HAP-1 (cell line): ENCODE measurements around the gene TTBK2.

Experiments
- DNase-seq, 2 experiments: peaks; one replicate each; pipeline ENCODE4 v3.0.0-alpha.2; 2016 to 2020; ENCODE audit warnings: low spot score in 2 of 2
- H3K27me3 ChIP-seq: fragments of 250-450 bp; sonication (Bioruptor Pico); 2 replicates; pipeline ENCODE4 v1.5.1; 2020; ENCODE audit warnings: low read depth, mild to moderate bottlenecking, moderate library complexity
- H3K36me3 ChIP-seq: fragments of 250-450 bp; sonication (Bioruptor Pico); replicated peaks from 2 replicates; pipeline ENCODE4 v1.5.1; 2020; ENCODE audit warnings: mild to moderate bottlenecking
- H3K4me1 ChIP-seq: fragments of 250-450 bp; sonication (Bioruptor Pico); 2 replicates; pipeline ENCODE4 v1.5.1; 2020; ENCODE audit warnings: mild to moderate bottlenecking
- H3K4me3 ChIP-seq: fragments of 250-450 bp; sonication (Bioruptor Pico); 2 replicates; pipeline ENCODE4 v1.5.1; 2020; ENCODE audit warnings: mild to moderate bottlenecking, moderate library complexity
- H3K9me3 ChIP-seq: fragments of 250-450 bp; sonication (Bioruptor Pico); 2 replicates; pipeline ENCODE4 v1.5.1; 2020; ENCODE audit warnings: mild to moderate bottlenecking, moderate library complexity
- in situ Hi-C: fragments of 300-500 bp; cut with MboI; formaldehyde crosslinking; loops from 3 replicates; pipeline ENCODE4 v1.14.3; 2020; ENCODE audit warnings: low sequenced_read_pairs, inconsistent platforms, mixed read lengths

Gene TTBK2

GRCh38 chr15:42719043-42719442, 201.5 kb downstream of the TTBK2 start:
- no peaks in the 10 kb centered on the region for H3K4me1 ChIP-seq
- H3K9me3 ChIP-seq, result no peaks in the 10 kb centered on the region
- in situ Hi-C loops, result no loop called here
- peaks cover 28% of the 10 kb centered on the region for H3K36me3 ChIP-seq
- H3K27me3 ChIP-seq, result no peaks in the 10 kb centered on the region
- no peak for DNase-seq
- H3K4me3 ChIP-seq, result no peak overlapping the region

- Histone ChIP-seq H3K4me1 (no peaks in the 10 kb centered on the region), H3K9me3 (no peaks in the 10 kb centered on the region), H3K4me3 (no peak overlapping the region), H3K27me3 (no peaks in the 10 kb centered on the region), H3K36me3 (peaks cover 12% of the 10 kb centered on the region)
- in situ Hi-C loops, result no loop called here
- DNase-seq, result no peak
These were observed 204.0 kb downstream of the TTBK2 start for GRCh38 chr15:42716626-42717025.

DNA sequence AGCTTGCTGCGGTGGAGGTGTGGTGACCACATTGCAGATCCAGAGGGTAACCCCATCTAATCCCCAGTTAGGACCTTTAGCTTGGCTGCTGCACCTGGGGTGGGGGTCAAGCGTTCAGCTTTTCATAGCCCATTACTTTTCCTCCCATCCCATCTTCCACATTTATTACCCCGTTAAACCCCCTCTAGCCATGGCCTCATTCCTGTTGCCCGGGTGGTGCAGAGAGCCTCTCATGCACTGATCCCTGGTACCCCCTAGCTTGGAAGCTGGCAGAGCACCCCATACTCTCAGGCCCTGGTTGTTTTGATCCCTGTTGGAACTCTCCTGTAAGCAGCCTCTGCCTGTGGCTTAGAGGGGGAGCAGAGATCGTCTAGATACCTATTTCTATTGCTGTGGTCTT, 204.5 kb downstream of the TTBK2 start:
- Histone ChIP-seq H3K4me1 (no peaks in the 10 kb centered on the region), H3K27me3 (no peaks in the 10 kb centered on the region), H3K9me3 (no peaks in the 10 kb centered on the region), H3K36me3 (peaks cover 12% of the 10 kb centered on the region), H3K4me3 (no peak overlapping the region)
- DNase-seq, result no peak
- in situ Hi-C loops, result no loop called here

DNA sequence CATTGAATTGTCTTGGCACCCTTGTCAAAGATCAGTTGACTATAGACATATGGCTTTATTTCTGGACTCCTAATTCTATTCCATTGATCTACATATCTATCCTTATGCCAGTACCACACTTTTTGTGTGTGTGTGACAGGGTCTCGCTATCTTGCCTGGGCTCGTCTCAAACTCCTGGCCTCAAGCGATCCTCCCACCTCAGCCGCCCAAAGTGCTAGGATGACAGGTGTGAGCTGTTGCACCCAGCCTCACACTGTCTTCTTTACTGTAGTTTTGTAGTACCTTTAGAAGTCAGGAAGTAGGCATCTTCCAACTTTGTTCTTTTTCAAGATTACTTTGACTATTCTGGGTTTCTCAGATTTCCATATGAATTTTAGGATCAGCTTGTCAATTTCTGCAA, 208.0 kb downstream of the TTBK2 start:
- no peak overlapping the region for H3K4me3 ChIP-seq
- in situ Hi-C loops, result no loop called here

GRCh38 chr15:42711746-42712145, 208.8 kb downstream of the TTBK2 start:
- Histone ChIP-seq H3K36me3 (no peaks in the 10 kb centered on the region), H3K27me3 (no peaks in the 10 kb centered on the region), H3K9me3 (no peaks in the 10 kb centered on the region), H3K4me1 (no peaks in the 10 kb centered on the region), H3K4me3 (no peak overlapping the region)
- in situ Hi-C loops, result no loop called here
- no peak for DNase-seq

More for the DNA sequence above, 208.0 kb downstream of the TTBK2 start:
- Histone ChIP-seq H3K9me3 (no peaks in the 10 kb centered on the region), H3K27me3 (no peaks in the 10 kb centered on the region), H3K36me3 (no peaks in the 10 kb centered on the region), H3K4me1 (no peaks in the 10 kb centered on the region)
- DNase-seq, result no peak

DNA sequence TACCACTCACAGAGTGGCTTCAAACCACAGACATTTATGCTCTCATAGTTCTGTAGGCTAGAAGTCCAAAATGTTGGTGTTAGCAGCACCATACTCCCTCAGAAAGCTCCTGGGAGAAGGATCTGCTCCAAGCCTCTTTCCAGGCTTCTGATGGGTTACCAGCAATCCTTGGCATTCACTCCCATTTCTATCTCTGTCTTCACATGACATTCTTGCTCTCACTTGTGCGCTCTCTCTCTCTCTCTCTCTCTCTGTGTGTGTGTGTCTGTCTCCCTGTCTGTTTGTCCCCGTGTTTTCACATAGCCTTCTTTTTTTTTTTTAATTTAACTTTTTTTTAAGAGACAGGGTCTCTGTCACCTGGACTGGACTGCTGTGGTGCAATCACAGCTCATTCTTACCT, 209.9 kb downstream of the TTBK2 start:
- DNase-seq, result no peak
- in situ Hi-C loops, result no loop called here
- Histone ChIP-seq H3K4me1 (no peaks in the 10 kb centered on the region), H3K27me3 (no peaks in the 10 kb centered on the region), H3K9me3 (no peaks in the 10 kb centered on the region), H3K4me3 (no peak overlapping the region), H3K36me3 (no peaks in the 10 kb centered on the region)

GRCh38 chr15:42707873-42708544, 212.6 kb downstream of the TTBK2 start:
- no peaks in the 10 kb centered on the region for H3K36me3 ChIP-seq
- in situ Hi-C loops, result no loop called here
- H3K4me3 ChIP-seq, result no peak overlapping the region
- H3K27me3 ChIP-seq, result no peaks in the 10 kb centered on the region
- H3K4me1 ChIP-seq, result no peaks in the 10 kb centered on the region
- DNase-seq, result no peak
- H3K9me3 ChIP-seq, result no peaks in the 10 kb centered on the region

DNA sequence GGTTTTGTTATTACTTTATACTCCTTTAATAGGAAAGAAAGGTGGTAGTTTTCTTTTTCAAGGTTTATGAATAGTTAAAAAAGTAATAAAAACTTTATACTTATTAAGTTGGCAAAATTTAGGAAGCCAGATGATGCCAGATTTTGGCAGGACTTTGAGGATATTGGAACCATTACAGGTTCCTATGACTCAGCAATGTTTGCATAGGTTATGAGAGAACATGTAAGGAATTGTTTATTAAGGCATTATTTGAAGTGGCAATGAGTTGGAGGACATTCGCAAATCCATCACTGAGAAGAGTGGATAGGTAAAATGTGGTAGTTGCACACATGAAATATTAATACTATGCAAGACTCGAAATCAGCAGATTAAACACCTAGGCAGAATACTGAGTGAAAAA, 213.5 kb downstream of the TTBK2 start:
- no peaks in the 10 kb centered on the region for H3K36me3 ChIP-seq
- H3K9me3 ChIP-seq, result no peaks in the 10 kb centered on the region
- H3K4me1 ChIP-seq, result no peaks in the 10 kb centered on the region
- in situ Hi-C loops, result no loop called here
- H3K27me3 ChIP-seq, result no peaks in the 10 kb centered on the region
- no peak for DNase-seq
- H3K4me3 ChIP-seq, result no peak overlapping the region

DNA sequence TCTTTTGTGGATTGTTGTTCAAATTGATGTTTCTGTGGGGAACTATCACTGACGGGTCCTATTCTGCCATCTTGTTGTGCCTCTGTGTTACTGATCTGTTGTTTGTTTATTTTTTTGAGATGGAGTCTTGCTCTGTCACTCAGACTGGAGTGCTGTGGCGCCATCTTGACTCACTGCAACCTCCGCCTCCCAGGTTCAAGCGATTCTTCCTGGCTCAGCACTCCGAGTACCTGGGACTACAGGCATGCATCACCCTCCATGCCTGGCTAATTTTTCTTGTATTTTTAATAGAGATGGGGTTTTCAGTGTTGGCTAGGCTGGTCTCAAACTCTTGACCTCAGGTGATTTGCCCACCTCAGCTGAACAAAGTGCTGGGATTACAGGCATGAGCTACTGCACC, 215.2 kb downstream of the TTBK2 start:
- Histone ChIP-seq H3K9me3 (no peaks in the 10 kb centered on the region), H3K36me3 (no peaks in the 10 kb centered on the region), H3K4me1 (no peaks in the 10 kb centered on the region), H3K4me3 (no peak overlapping the region), H3K27me3 (no peaks in the 10 kb centered on the region)
- no peak for DNase-seq
- in situ Hi-C loops, result no loop called here

GRCh38 chr15:42704492-42704926, 216.1 kb downstream of the TTBK2 start:
- in situ Hi-C loops, result no loop called here

GRCh38 chr15:42696626-42697025, 224.0 kb downstream of the TTBK2 start:
- Histone ChIP-seq H3K27me3 (no peaks in the 10 kb centered on the region), H3K9me3 (no peaks in the 10 kb centered on the region), H3K4me3 (no peak overlapping the region), H3K4me1 (no peaks in the 10 kb centered on the region), H3K36me3 (peaks cover under 1% of the 10 kb centered on the region; the same call in 1 of the 2 replicates)
- in situ Hi-C loops, result no loop called here
- no peak for DNase-seq

More at GRCh38 chr15:42704492-42704926, 216.1 kb downstream of the TTBK2 start:
- Histone ChIP-seq H3K9me3 (no peaks in the 10 kb centered on the region), H3K27me3 (no peaks in the 10 kb centered on the region), H3K4me1 (no peaks in the 10 kb centered on the region), H3K36me3 (no peaks in the 10 kb centered on the region), H3K4me3 (no peak overlapping the region)
- peak; percentile 49 to 79 for DNase-seq

- DNase-seq, result no peak
- Histone ChIP-seq H3K4me1 (no peaks in the 10 kb centered on the region), H3K36me3 (peaks cover 3% of the 10 kb centered on the region; the same call in 1 of the 2 replicates), H3K4me3 (no peak overlapping the region), H3K9me3 (no peaks in the 10 kb centered on the region), H3K27me3 (no peaks in the 10 kb centered on the region)
- in situ Hi-C loops, result no loop called here
These were observed 225.0 kb downstream of the TTBK2 start for GRCh38 chr15:42695527-42696071.

DNA sequence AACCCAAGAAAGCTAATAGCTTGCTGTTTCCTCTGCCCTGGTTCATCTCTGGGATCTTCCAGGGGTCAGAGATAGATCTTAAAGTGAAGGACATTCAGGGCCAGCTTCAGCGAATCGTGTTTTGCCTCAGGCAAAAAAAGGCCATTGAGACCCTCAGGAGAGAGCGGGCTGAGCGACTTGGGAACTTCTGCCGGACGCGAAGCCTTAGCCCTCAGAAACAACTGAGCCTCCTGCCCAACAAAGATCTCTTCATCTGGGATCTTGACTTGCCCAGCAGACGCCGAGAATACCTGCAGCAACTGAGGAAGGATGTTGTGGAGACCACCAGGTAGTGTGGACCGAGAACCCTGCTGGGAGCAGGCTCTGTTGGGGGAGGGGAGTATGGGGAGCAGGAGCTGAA, 226.2 kb downstream of the TTBK2 start:
- in situ Hi-C loops, result no loop called here
- no peaks in the 10 kb centered on the region for H3K9me3 ChIP-seq
- no peak overlapping the region for H3K4me3 ChIP-seq
- no peaks in the 10 kb centered on the region for H3K4me1 ChIP-seq
- no peak for DNase-seq
- no peaks in the 10 kb centered on the region for H3K27me3 ChIP-seq
- H3K36me3 ChIP-seq, result peaks cover 3% of the 10 kb centered on the region; the same call in 1 of the 2 replicates

GRCh38 chr15:42693942-42694341, 226.6 kb downstream of the TTBK2 start:
- no peaks in the 10 kb centered on the region for H3K4me1 ChIP-seq
- peaks cover 3% of the 10 kb centered on the region; the same call in 1 of the 2 replicates for H3K36me3 ChIP-seq
- no peaks in the 10 kb centered on the region for H3K9me3 ChIP-seq
- H3K27me3 ChIP-seq, result no peaks in the 10 kb centered on the region
- in situ Hi-C loops, result no loop called here
- DNase-seq, result no peak
- H3K4me3 ChIP-seq, result no peak overlapping the region
